Loucy (cell line): Measurements from ENCODE around the gene KCND2.

Experiments
- H2AFZ ChIP-seq: fragments of 200-600 bp; sonication (generic); 2 replicates; pipeline ENCODE4 v1.6.0; 2016; ENCODE audit warnings: antibody characterized with exemption, mild to moderate bottlenecking, low read length, moderate library complexity
- H3F3A ChIP-seq: fragments of 200-600 bp; 2 replicates; pipeline ENCODE4 v1.6.0; 2016; ENCODE audit warnings: antibody characterized with exemption, low read depth, mild to moderate bottlenecking
- H3K27me3 ChIP-seq: fragments of 200-600 bp; sonication (generic); 2 replicates; pipeline ENCODE4 v1.6.1; 2014; ENCODE audit warnings: low read length, mild to moderate bottlenecking; ENCODE audit not compliant: insufficient read depth, poor library complexity, severe bottlenecking
- H3K36me3 ChIP-seq: fragments of 200-600 bp; sonication (generic); 2 replicates; pipeline ENCODE4 v1.6.1; 2016; ENCODE audit warnings: low read length; ENCODE audit not compliant: insufficient read depth
- H3K4me1 ChIP-seq: fragments of 200-600 bp; sonication (generic); 2 replicates; pipeline ENCODE4 v1.5.1; 2014; ENCODE audit warnings: low read length, mild to moderate bottlenecking; ENCODE audit not compliant: insufficient read depth, poor library complexity, severe bottlenecking
- H3K4me2 ChIP-seq: fragments of 200-600 bp; sonication (generic); 2 replicates; pipeline ENCODE4 v1.6.0; 2014; ENCODE audit warnings: antibody characterized with exemption, low read length, low read depth, mild to moderate bottlenecking; ENCODE audit not compliant: poor library complexity, severe bottlenecking
- H3K4me3 ChIP-seq: fragments of 200-600 bp; sonication (generic); 2 replicates; pipeline ENCODE4 v1.5.1; 2014; ENCODE audit warnings: low read length, mild to moderate bottlenecking, mixed read lengths; ENCODE audit not compliant: poor library complexity, severe bottlenecking
- H3K79me2 ChIP-seq: fragments of 200-600 bp; sonication (generic); 2 replicates; pipeline ENCODE4 v1.6.1; 2014; ENCODE audit warnings: low read length; ENCODE audit not compliant: insufficient read depth
- H3K9ac ChIP-seq: fragments of 200-600 bp; sonication (generic); 2 replicates; pipeline ENCODE4 v1.6.0; 2014; ENCODE audit warnings: mild to moderate bottlenecking, low read depth, low read length, moderate library complexity; ENCODE audit not compliant: poor library complexity, severe bottlenecking
- H3K9me2 ChIP-seq: fragments of 200-600 bp; sonication (generic); replicated peaks from 2 replicates; pipeline ENCODE4 v1.6.1; 2016; ENCODE audit warnings: low read depth, low read length, mixed read lengths
- H3K9me3 ChIP-seq: fragments of 200-600 bp; sonication (generic); 2 replicates; pipeline ENCODE4 v1.6.1; 2014; ENCODE audit warnings: mild to moderate bottlenecking, antibody characterized with exemption, low read length, low read depth; ENCODE audit not compliant: insufficient read depth
- H4K20me1 ChIP-seq: fragments of 200-600 bp; sonication (generic); 2 replicates; pipeline ENCODE4 v1.6.0; 2014; ENCODE audit warnings: antibody characterized with exemption, low read length, mild to moderate bottlenecking; ENCODE audit not compliant: insufficient read depth, poor library complexity, severe bottlenecking
- CTCF ChIP-seq: fragments of 200-600 bp; sonication (generic); conservative IDR thresholded peaks from 2 replicates; pipeline ENCODE4 v1.5.1; 2014; ENCODE audit warnings: mild to moderate bottlenecking, antibody characterized with exemption, low read length
- EZH2phosphoT487 ChIP-seq: fragments of 200-600 bp; IDR thresholded peaks from 2 replicates; pipeline ENCODE4 v1.6.1; 2018; ENCODE audit warnings: antibody characterized with exemption, mild to moderate bottlenecking, moderate library complexity, borderline replicate concordance

The KCND2 gene

GRCh38 chr7:120684463-120684862 lies 411.5 kb downstream of the KCND2 start:
- Histone ChIP-seq H3K4me3 (no peak overlapping the region), H2AFZ (no peak overlapping the region), H3K36me3 (no peaks in the 10 kb centered on the region), H3F3A (no peaks in the 10 kb centered on the region), H3K79me2 (no peaks in the 10 kb centered on the region), H3K9me3 (no peaks in the 10 kb centered on the region), H3K4me1 (no peaks in the 10 kb centered on the region), H3K4me2 (no peak overlapping the region), H4K20me1 (no peaks in the 10 kb centered on the region), H3K9ac (no peak overlapping the region), H3K9me2 (no peaks in the 10 kb centered on the region), H3K27me3 (no peaks in the 10 kb centered on the region)
- TF ChIP-seq EZH2phosphoT487: no peak
- no peak for TF ChIP-seq CTCF

GRCh38 chr7:120691915-120692314 lies 418.9 kb downstream of the KCND2 start:
- H3F3A ChIP-seq: no peaks in the 10 kb centered on the region
- H4K20me1 ChIP-seq: no peaks in the 10 kb centered on the region
- no peaks in the 10 kb centered on the region for H3K36me3 ChIP-seq

GRCh38 chr7:120695848-120696247 lies 422.9 kb downstream of the KCND2 start:
- no peaks in the 10 kb centered on the region for H3K9me2 ChIP-seq
- no peak overlapping the region for H3K4me3 ChIP-seq
- no peaks in the 10 kb centered on the region for H3K79me2 ChIP-seq
- H3K27me3 ChIP-seq: no peaks in the 10 kb centered on the region
- no peak overlapping the region for H3K4me2 ChIP-seq
- H3K4me1 ChIP-seq: no peaks in the 10 kb centered on the region
- TF ChIP-seq EZH2phosphoT487: no peak
- no peak for TF ChIP-seq CTCF
- no peaks in the 10 kb centered on the region for H3K36me3 ChIP-seq
- H3F3A ChIP-seq: no peaks in the 10 kb centered on the region
- no peaks in the 10 kb centered on the region for H3K9me3 ChIP-seq
- no peaks in the 10 kb centered on the region for H4K20me1 ChIP-seq
- no peak overlapping the region for H3K9ac ChIP-seq
- H2AFZ ChIP-seq: no peak overlapping the region

More at GRCh38 chr7:120691915-120692314, 418.9 kb downstream of the KCND2 start:
- Histone ChIP-seq H3K79me2 (no peaks in the 10 kb centered on the region), H3K9me2 (no peaks in the 10 kb centered on the region), H3K9me3 (no peaks in the 10 kb centered on the region), H2AFZ (no peak overlapping the region), H3K4me1 (no peaks in the 10 kb centered on the region), H3K4me2 (no peak overlapping the region), H3K4me3 (no peak overlapping the region), H3K27me3 (no peaks in the 10 kb centered on the region), H3K9ac (no peak overlapping the region)
- TF ChIP-seq EZH2phosphoT487 (no peak), CTCF (no peak)
